KMS-11 (cell line): ENCODE measurements around the gene S100A1.
A peak's percentile ranks its signal among the peaks of the same experiment; 100 is the strongest.

ENCODE experiments used
- H2AFZ ChIP-seq: fragments of 200-600 bp; sonication (generic); 2 replicates; pipeline ENCODE4 v1.6.1; 2016; ENCODE audit warnings: antibody characterized with exemption, mixed run types, low read depth
- H3K27ac ChIP-seq: fragments of 200-600 bp; sonication (generic); 2 replicates; pipeline ENCODE4 v1.6.1; 2016; ENCODE audit warnings: mild to moderate bottlenecking, mixed run types
- H3K27me3 ChIP-seq: fragments of 200-600 bp; sonication (generic); 2 replicates; pipeline ENCODE4 v1.6.1; 2017; ENCODE audit warnings: mild to moderate bottlenecking, low read depth, mixed run types, moderate library complexity; ENCODE audit not compliant: insufficient read depth
- H3K36me3 ChIP-seq: fragments of 200-600 bp; sonication (generic); 2 replicates; pipeline ENCODE4 v1.6.1; 2017; ENCODE audit warnings: mild to moderate bottlenecking, mixed run types; ENCODE audit not compliant: insufficient read depth
- H3K4me1 ChIP-seq: fragments of 200-600 bp; sonication (generic); 2 replicates; pipeline ENCODE4 v1.6.1; 2016; ENCODE audit warnings: mild to moderate bottlenecking, low read depth, mixed run types; ENCODE audit not compliant: poor library complexity, severe bottlenecking
- H3K4me2 ChIP-seq: fragments of 200-600 bp; sonication (generic); 2 replicates; pipeline ENCODE4 v1.7.0; 2016; ENCODE audit warnings: mild to moderate bottlenecking, mixed run types
- H3K4me3 ChIP-seq: fragments of 200-600 bp; sonication (generic); IDR thresholded peaks from 2 replicates; pipeline ENCODE4 v1.6.1; 2017; ENCODE audit warnings: low read depth, low read length, mixed read lengths; ENCODE audit not compliant: insufficient read depth
- H3K79me2 ChIP-seq: fragments of 200-600 bp; sonication (generic); 2 replicates; pipeline ENCODE4 v1.6.1; 2016; ENCODE audit warnings: low read depth, mixed run types; ENCODE audit not compliant: insufficient read depth
- H3K9ac ChIP-seq: fragments of 200-600 bp; sonication (generic); 2 replicates; pipeline ENCODE4 v1.6.1; 2016; ENCODE audit warnings: mild to moderate bottlenecking, mixed run types
- H4K20me1 ChIP-seq: fragments of 200-600 bp; sonication (generic); 2 replicates; pipeline ENCODE4 v1.6.1; 2016; ENCODE audit warnings: mild to moderate bottlenecking, mixed run types; ENCODE audit not compliant: insufficient read depth
- TF ChIP-seq, protein P1 (sequence below): fragments of 200-600 bp; sonication (generic); conservative IDR thresholded peaks from 2 replicates; pipeline ENCODE4 v1.6.1; 2017; ENCODE audit warnings: low read depth, mild to moderate bottlenecking, antibody characterized with exemption, low read length, moderate library complexity, mixed read lengths

S100A1 gene

DNA sequence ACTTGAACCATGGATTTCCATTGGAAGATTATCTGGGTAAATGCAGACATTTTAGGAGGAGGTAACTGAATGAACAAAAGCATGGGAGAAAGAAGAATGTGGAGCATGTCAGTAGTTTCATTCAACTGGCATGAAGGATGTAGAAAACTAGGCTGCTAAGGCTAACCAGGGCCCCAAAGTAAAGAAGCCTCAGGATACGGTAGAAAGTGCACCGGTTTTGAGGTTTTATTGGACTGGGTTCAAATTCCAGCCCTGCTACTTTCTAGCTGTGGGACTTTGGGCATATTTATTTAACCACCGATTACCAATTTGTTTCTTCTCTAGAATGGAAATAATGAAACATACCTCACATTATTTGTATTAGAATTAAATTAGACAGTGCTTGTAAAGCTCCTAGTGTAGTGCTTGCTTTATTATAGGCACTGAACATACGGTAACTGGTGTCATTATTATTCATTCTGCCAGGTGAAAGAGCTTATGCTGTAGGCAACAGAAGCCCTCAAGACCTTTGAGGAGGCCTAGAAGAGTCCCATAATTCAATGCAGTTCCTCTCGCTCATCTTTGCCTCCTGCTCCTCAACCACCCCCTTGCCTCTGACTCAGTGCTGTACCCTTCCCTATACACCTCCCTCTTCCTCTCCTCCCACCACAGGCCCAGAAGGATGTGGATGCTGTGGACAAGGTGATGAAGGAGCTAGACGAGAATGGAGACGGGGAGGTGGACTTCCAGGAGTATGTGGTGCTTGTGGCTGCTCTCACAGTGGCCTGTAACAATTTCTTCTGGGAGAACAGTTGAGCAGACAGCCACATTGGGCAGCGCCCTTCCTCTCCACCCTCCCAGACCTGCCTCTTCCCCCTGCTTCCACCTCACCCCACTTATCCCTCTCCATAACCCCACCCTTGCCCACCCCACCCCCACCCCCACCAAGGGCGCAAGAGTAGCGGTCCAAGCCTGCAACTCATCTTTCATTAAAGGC, 3.1 kb downstream of the S100A1 start:
- Histone ChIP-seq H2AFZ (no peak overlapping the region), H3K4me3 (no peak overlapping the region), H3K36me3 (peaks cover 7% of the 10 kb centered on the region; the same call in 1 of the 2 replicates), H3K9ac (no peak overlapping the region), H3K79me2 (peaks cover 22% of the 10 kb centered on the region), H3K27ac (no peak overlapping the region), H3K27me3 (no peaks in the 10 kb centered on the region), H3K4me1 (peaks cover 22% of the 10 kb centered on the region), H4K20me1 (no peaks in the 10 kb centered on the region), H3K4me2 (no peak overlapping the region)
- TF ChIP-seq, protein P1, sequence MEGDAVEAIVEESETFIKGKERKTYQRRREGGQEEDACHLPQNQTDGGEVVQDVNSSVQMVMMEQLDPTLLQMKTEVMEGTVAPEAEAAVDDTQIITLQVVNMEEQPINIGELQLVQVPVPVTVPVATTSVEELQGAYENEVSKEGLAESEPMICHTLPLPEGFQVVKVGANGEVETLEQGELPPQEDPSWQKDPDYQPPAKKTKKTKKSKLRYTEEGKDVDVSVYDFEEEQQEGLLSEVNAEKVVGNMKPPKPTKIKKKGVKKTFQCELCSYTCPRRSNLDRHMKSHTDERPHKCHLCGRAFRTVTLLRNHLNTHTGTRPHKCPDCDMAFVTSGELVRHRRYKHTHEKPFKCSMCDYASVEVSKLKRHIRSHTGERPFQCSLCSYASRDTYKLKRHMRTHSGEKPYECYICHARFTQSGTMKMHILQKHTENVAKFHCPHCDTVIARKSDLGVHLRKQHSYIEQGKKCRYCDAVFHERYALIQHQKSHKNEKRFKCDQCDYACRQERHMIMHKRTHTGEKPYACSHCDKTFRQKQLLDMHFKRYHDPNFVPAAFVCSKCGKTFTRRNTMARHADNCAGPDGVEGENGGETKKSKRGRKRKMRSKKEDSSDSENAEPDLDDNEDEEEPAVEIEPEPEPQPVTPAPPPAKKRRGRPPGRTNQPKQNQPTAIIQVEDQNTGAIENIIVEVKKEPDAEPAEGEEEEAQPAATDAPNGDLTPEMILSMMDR: no peak

DNA sequence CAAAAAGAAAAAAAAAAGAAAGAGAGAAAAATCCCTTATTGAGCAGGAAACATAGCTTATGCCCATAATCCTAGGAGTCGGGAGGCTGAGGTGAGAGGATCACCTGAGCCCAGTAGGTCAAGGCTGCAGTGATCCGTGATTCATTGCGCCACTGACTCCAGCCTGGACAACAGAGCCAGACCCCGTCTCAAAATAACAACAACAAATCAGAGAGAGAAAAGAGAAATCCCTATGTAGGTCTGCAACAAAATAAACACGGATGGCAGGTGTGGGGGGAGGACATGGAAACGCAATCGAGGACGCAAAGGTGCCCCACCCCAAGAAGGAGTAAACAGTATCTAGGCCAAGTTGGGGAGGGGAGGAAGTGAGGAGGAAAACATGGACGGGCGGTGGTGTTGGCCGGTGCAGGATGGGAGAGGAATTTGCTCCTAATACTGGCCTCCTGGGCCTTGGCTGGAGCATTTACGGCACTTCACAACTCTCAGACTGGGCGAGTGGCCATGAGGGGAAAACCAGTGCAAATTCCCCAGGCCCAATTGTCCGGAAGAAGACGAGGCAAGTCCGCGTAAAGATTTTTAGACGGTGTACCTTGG, 5.0 kb downstream of the S100A1 start:
- Histone ChIP-seq H3K79me2 (peaks cover 41% of the 10 kb centered on the region), H3K27me3 (no peaks in the 10 kb centered on the region), H3K36me3 (peaks cover 25% of the 10 kb centered on the region; the same call in 1 of the 2 replicates), H3K4me3 (peak overlapping the region; percentile 90), H2AFZ (peak overlapping the region; percentile 71), H4K20me1 (no peaks in the 10 kb centered on the region), H3K9ac (peak overlapping the region; percentile 94), H3K27ac (peak overlapping the region; percentile 91), H3K4me1 (peaks cover 31% of the 10 kb centered on the region), H3K4me2 (peak overlapping the region; percentile 52)
- TF ChIP-seq, protein P1: peak; percentile 8; the same call in 1 of the 2 replicates

DNA sequence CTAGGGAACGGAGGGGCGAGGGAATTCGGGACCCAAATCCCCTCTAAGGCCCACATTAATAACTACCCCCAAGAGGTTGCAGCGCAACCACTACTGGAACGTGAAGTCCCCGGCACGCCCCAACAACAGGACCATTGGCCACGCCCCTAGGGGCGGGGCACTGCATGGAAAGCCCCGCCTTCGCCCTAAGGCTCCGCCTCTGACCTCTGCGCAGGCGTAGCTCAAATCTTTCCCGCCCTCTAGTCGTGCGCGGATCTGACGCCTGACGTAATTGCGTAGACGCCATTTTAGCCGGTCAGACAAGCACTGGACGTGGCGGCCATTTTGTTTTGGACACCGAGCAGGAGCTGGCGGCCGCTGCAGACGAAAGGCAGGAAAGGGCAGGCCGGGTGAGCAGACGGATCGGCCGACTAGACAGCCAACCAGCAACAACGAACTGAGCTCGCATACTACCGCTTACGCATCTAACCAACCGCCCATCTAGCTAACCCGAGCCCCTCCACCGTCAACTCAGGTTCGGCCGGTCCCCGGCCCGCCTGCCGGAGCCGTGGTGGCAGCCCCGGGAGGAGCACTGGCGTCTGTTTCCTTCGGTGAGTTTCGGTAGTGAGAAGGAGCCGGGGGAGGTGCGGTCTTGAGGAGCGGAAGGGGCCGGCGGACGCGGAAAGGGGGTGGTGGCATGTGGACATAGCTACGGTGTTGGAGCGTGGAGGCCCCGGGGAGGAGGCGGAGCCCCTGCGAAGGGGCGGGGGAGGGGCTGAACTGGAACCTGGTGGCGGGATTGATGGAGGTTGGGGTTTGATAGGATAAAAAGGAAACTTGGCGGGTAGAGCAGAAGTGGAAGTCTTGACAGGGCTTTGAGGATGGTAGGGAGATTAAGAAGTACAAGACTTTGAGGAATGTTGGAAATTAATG, 5.8 kb downstream of the S100A1 start, which contains the start of gene CHTOP:
TSS of gene CHTOP (plus strand) at position 313 of the 912 bp plus-strand sequence. CDS start 2,523 bp downstream, outside the sequence.
- peaks cover 31% of the 10 kb centered on the region for H3K4me1 ChIP-seq
- H3K4me3 ChIP-seq: peak within 1 kb of the TSS; percentile 100
- TF ChIP-seq, protein P1: no peak
- peak within 1 kb of the TSS; percentile 52 for H3K4me2 ChIP-seq
- H4K20me1 ChIP-seq: no peaks in the 10 kb centered on the region
- H2AFZ ChIP-seq: peak within 1 kb of the TSS; percentile 71
- no peaks in the 10 kb centered on the region for H3K27me3 ChIP-seq
- H3K9ac ChIP-seq: peak within 1 kb of the TSS; percentile 94
- H3K79me2 ChIP-seq: peaks cover 42% of the 10 kb centered on the region
- H3K27ac ChIP-seq: peak within 1 kb of the TSS; percentile 91
- H3K36me3 ChIP-seq: peaks cover 29% of the 10 kb centered on the region; the same call in 1 of the 2 replicates

DNA sequence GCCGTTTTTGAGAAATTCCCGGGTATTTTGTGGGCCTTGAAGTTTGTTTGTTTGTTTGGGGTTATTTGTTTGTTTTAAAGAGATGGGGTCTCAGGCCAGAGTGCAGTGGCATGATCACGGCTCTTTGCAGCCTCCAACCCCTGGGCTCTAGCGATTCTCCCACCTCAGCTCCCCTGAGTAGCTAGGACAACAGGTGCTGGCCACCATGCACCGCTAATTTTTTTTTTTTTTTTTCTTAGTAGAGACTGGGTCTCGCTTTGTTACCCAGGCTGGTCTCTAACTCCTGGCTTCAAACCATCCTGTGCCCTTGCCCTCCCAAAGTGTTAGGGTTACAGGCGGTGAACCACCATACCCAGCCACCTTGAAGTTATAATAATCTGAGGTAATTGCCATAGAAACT, 7.6 kb downstream of the S100A1 start:
- H3K27ac ChIP-seq: no peak overlapping the region
- H3K27me3 ChIP-seq: no peaks in the 10 kb centered on the region
- no peak overlapping the region for H2AFZ ChIP-seq
- H3K4me3 ChIP-seq: no peak overlapping the region
- peaks cover 42% of the 10 kb centered on the region; the same call in 1 of the 2 replicates for H3K36me3 ChIP-seq
- H4K20me1 ChIP-seq: no peaks in the 10 kb centered on the region
- TF ChIP-seq, protein P1: no peak
- peak overlapping the region; percentile 52; the same call in 1 of the 2 replicates for H3K4me2 ChIP-seq
- peaks cover 58% of the 10 kb centered on the region for H3K79me2 ChIP-seq
- no peak overlapping the region for H3K9ac ChIP-seq
- H3K4me1 ChIP-seq: peaks cover 31% of the 10 kb centered on the region
